ENCODE data around the gene MEGF11.

DNA sequence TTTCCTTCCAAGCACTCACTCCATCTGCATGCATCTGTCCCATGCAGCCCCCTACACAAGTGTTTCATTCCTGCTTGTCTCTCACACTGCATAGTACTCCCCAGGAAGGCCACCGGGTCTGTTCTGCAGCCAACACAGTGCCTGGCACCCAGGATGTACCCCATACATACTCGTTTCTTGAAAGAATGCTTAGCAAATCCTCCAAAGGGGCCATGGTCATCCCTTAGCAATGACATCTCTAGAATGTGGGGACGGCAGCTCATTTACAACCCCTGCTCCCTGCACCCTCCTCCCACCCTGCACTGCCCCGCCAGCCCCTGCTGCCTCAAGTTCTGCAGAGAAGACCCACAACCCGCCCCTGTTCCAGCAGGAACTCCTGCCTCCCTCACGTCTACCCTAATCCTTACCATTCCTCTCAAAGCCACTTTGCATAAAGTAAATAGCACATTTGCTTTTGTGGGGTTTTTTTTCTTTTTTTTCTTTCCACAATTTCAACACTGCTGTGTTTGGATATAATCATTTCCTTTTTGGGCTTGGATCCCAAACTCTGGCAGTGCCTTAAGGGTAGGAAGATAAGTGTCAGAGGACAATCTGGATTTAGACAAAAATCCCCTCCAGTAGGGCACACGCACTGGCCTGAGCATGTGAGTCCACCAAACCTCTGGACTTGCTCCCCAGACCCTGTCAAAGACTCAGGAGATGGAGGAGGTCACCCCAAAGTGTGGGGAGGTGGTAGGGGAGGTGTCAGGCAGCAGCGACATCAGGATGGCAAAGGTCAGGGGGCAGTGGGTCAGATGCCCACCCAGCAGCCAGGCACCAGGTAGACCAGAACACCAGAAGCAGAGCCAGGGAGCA is 68.4 kb downstream of the MEGF11 start:
- TF ChIP-seq, protein P1, sequence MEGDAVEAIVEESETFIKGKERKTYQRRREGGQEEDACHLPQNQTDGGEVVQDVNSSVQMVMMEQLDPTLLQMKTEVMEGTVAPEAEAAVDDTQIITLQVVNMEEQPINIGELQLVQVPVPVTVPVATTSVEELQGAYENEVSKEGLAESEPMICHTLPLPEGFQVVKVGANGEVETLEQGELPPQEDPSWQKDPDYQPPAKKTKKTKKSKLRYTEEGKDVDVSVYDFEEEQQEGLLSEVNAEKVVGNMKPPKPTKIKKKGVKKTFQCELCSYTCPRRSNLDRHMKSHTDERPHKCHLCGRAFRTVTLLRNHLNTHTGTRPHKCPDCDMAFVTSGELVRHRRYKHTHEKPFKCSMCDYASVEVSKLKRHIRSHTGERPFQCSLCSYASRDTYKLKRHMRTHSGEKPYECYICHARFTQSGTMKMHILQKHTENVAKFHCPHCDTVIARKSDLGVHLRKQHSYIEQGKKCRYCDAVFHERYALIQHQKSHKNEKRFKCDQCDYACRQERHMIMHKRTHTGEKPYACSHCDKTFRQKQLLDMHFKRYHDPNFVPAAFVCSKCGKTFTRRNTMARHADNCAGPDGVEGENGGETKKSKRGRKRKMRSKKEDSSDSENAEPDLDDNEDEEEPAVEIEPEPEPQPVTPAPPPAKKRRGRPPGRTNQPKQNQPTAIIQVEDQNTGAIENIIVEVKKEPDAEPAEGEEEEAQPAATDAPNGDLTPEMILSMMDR (IDR thresholded peaks at IDR 0.05; ENCODE audit: low read depth, low read length) = no peak
- TF ChIP-seq EZH2phosphoT487 (IDR thresholded peaks at IDR 0.05; ENCODE audit: low read depth) = no peak

Data from OCI-LY3 (cell line).